ENCODE data around the gene KCNK4. TPM values are rescaled to one million over a fixed set of nuclear protein-coding genes. Genes with fewer than 3 reads are reported as not detected.

The KCNK4 gene
- total RNA-seq, 1 donor = not detected

- TF ChIP-seq, protein P1, sequence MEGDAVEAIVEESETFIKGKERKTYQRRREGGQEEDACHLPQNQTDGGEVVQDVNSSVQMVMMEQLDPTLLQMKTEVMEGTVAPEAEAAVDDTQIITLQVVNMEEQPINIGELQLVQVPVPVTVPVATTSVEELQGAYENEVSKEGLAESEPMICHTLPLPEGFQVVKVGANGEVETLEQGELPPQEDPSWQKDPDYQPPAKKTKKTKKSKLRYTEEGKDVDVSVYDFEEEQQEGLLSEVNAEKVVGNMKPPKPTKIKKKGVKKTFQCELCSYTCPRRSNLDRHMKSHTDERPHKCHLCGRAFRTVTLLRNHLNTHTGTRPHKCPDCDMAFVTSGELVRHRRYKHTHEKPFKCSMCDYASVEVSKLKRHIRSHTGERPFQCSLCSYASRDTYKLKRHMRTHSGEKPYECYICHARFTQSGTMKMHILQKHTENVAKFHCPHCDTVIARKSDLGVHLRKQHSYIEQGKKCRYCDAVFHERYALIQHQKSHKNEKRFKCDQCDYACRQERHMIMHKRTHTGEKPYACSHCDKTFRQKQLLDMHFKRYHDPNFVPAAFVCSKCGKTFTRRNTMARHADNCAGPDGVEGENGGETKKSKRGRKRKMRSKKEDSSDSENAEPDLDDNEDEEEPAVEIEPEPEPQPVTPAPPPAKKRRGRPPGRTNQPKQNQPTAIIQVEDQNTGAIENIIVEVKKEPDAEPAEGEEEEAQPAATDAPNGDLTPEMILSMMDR (IDR thresholded peaks at IDR 0.05; ENCODE audit: insufficient read depth, low read depth, low read length) = no peak
- no peak for DNase-seq (ENCODE audit: low read depth)
- no peak overlapping the region for H3K4me3 ChIP-seq (ENCODE audit: low read depth, low read length)
These were observed 26.7 kb upstream of the KCNK4 start for GRCh38 chr11:64264371-64264852.

GRCh38 chr11:64265176-64266160 is 25.6 kb upstream of the KCNK4 start:
- no peak for DNase-seq (ENCODE audit: low read depth)
- TF ChIP-seq, protein P1 (IDR thresholded peaks at IDR 0.05; ENCODE audit: insufficient read depth, low read depth, low read length) = no peak
- no peak overlapping the region for H3K4me3 ChIP-seq (ENCODE audit: low read depth, low read length)

DNA sequence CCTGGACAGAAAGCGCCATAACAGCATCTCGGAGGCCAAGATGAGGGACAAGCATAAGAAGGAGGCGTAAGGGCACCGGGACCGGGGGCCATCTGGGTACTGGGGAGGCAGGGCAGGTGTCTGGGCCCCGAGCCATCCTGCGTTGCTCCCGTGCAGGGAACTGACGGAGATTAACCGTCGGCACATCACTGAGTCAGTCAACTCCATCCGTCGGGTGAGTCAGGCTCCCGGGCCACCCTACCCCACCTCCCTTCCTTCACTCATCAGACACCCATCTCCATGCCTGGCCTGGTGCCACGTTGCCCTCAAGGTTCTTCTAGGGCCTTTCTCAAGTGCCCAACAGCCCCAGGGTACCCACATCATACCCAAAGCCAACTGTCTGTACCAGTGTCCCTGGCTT is 24.8 kb upstream of the KCNK4 start:
- H3K4me3 ChIP-seq (ENCODE audit: low read depth, low read length) = no peak overlapping the region
- DNase-seq (ENCODE audit: low read depth) = no peak
- TF ChIP-seq, protein P1 (IDR thresholded peaks at IDR 0.05; ENCODE audit: insufficient read depth, low read depth, low read length) = no peak

GRCh38 chr11:64267207-64267945 is 23.7 kb upstream of the KCNK4 start:
- DNase-seq (ENCODE audit: low read depth) = no peak
- no peak overlapping the region for H3K4me3 ChIP-seq (ENCODE audit: low read depth, low read length)
- TF ChIP-seq, protein P1 (IDR thresholded peaks at IDR 0.05; ENCODE audit: insufficient read depth, low read depth, low read length) = no peak

DNA sequence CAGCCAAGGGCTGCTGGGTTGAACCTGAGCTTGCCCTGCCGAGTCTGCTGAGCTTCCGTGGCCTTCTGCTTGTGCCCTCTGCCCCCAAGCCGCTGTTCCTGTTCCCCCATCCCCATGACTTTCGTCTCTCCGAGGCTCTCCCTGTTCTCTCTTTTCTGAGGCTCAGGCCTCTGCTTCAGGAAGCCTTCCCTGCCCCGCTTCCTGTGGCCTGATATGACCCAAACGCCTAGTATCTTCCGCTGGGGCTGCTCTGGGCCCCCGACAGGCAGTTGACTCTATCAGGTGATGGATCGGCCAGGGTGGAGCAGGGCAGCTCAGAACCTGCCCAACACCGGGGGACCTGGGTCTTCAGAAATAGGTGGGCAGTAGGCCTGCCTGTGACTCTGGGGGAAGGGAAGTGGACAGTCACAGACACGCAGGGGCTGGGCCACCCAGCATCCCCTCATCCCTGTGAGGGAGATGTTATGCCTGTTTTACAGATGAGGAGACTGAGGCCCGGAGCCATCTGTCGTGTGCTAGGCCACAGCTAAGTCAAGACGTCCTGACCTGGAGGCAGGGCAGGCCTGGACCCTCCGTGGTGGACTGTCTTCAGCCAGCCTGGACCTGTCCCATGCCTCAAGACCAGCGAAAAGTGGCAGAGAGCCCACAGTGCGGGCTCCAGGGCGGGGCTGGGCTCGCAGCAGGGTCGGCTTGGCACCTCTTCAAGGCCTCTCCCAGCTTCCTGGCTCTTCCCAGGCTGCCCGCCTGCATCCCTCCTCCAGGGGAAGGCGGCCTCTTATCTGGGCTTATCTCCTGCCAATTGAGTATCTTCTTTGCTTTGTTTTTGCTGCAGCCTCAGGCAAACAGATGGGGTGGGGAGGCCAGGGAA is 22.8 kb upstream of the KCNK4 start:
- peak overlapping the region; percentile 76 for H3K4me3 ChIP-seq (ENCODE audit: low read depth, low read length)
- DNase-seq (ENCODE audit: low read depth) = peak; percentile 88
- TF ChIP-seq, protein P1 (IDR thresholded peaks at IDR 0.05; ENCODE audit: insufficient read depth, low read depth, low read length) = peak; percentile 2

Measured in fibroblast of villous mesenchyme (primary cell).